Measurements from ENCODE around the gene BUB1.
"Not testable (repeated sequence)": the region's sequence is repeated elsewhere in the genome, so short reads cannot be mapped to it uniquely, and the experiment has no call there.

Gene BUB1

DNA sequence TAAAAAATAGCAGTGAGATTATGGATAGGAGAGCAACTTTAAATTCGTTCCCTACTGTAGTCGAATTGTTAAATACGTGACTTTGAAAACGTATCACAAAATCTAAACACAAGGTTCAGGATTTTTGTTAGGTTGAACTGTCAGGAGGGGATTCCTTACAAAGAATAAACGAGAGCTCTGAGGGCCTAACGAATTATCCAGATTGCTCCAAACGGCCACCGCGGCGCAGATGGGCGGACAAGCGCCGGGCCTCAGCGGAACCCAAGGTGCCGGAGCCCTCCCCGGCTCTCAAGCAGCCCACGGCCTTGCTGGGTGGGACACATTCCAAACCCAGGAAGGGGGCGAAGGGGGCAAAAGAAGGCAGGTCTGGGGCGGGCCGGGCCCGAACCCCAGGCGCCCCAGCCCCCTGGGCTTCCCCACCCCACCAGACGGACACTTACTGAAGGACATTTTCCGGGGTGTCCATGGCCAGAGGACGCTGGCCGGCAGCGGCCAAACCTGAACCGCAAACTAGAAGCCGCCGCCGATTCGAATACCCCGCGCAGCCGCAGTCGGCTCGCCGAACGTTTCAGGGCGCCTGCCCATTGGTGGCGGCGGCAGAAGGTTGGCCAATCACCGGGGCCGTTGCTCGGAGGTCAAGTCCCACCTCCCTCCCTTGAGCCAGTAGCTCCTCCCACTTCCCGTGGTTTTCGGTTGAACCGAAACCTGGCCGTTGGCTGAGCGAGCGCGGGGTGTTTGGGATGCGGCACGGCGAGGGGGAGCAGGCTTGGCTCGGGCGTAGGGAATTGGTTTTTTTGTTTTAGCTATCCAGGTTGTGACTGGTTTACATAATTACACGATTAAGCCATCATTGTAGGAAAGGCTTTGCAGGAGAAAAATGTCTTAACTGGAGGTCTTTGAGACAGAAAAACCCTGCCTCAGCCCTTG lies at the start of gene BUB1:
TSS of gene BUB1 (minus strand) at position 534 of the 927 bp plus-strand sequence. CDS start at position 466, 68 bp downstream.
- FAIRE-seq (peak; percentile 91), DNase-seq (ENCODE audit: insufficient read length, low spot score) (peak; percentile 97)

DNA sequence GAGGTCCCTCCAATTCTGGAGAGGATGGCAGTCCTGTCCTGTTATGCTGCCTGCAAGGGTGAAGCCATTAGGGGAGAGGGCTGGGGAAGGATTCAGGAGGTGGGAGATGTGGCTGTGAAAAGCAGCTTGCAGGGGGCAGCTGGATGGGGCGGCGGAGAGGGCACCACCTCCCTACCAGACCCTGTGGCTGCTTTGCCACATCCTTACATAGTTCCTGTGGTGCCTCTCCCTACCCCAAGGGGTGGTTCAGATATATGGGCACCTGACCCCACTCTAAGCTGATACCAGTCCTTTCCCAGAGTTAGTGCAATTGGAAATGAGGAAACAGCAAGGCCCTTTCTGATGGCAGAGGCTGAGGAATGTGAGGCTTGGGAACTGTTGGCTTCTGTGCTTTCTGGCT lies 48.4 kb upstream of the BUB1 start:
- no peak for DNase-seq (ENCODE audit: insufficient read length, low spot score)
- FAIRE-seq = no peak

DNA sequence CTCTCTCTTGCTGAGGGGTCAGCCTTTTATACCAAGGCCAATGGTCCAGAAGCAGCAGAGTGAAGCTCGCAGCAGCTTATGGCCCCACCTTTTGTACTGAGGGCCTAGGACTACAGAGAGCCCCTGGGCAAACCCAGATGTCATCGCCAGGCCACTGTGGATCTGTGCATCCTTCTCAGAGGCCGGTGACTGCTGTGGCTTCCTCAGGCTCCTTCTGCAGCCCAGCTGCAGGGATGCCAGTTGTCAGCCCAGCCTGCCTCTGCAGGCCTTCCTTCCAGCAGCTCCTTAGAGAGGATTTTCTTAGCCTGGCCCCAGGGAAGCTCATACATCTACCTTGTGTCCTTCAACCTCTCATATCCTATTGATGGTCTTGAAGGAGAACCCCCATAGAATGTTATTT lies 48.0 kb upstream of the BUB1 start:
- DNase-seq (ENCODE audit: insufficient read length, low spot score) (no peak), FAIRE-seq (no peak)

DNA sequence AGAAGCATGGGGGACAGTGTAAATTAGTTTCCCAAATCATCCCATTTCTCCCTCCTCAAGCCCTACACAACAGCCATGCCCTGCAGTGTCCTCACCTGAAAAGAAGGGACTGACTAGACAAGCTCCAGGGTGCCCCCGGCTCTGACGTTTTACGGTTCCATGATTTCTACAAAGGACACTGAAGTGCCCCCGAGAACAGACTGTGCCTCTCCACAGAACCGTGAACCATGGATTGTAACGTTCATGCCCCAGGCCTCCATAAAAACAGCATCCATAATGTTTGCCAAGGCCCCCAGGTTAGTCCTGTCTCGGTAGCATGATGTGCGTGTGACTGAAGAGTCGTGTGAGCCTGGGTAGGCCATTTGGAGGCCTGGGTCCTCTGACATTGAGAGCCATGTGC lies 47.5 kb upstream of the BUB1 start:
- DNase-seq (ENCODE audit: insufficient read length, low spot score) = no peak
- FAIRE-seq = no peak

DNA sequence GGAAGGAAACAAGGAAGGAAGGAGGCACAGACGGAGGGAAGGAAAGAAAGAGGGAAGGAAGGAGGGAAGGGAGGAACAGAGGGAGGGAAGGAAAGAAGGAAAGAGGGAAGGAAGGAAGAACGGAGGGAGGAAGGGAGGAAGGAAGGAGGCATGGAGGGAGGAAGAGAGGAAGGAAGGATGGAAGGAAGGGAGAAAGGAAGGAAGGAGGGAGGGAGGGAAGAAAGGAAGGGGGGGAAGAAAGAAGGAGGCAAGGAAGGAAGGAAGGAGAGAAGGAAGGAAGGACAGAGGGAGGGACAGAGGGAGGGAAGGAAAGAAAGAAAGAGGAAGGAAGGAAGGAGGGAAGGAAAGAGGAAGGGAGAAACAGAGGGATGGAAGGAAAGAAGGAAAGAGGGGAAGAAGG lies 47.0 kb upstream of the BUB1 start:
- no peak for FAIRE-seq

DNA sequence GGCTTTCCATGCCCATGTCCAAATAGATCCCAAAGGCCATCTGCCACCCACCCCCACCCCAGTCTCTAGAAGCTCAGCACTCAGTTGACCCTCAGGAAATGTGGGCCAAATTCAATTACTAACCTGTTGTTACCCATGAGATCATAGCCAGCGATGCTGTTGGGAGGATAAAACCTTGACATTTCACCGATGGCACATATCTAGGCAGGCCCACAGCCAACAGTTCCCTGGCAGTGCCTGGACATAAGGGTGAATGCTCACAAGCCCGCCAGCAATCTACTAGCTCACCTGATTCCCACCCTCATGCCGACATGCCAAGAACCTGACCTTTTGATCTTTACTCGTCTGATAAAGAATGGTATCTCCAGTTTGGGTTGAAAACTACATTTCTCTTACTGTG lies 42.7 kb upstream of the BUB1 start:
- no peak for FAIRE-seq
- DNase-seq (ENCODE audit: insufficient read length, low spot score) = no peak

More for the DNA sequence above, 47.0 kb upstream of the BUB1 start:
- DNase-seq (ENCODE audit: insufficient read length, low spot score) = no peak

DNA sequence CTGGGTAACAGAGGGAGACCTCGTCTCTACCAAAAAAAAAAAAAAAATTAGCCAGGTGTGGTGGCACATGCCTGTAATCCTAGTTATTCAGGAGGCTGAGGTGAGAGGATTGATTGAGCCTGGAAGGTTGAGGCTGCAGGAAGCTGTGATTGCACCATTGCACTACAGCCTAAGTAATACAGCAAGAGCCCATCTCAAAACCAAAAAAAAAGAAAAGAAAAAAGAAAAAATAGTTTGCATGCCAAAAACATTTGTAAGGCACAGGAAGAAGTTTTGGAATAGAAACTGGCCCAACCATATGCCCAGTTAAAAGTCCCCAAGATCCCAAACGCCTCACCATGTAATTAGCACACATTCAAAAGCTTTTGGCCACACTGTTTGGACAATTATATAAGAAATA lies 41.1 kb upstream of the BUB1 start:
- no peak for FAIRE-seq
- no peak for DNase-seq (ENCODE audit: insufficient read length, low spot score)

DNA sequence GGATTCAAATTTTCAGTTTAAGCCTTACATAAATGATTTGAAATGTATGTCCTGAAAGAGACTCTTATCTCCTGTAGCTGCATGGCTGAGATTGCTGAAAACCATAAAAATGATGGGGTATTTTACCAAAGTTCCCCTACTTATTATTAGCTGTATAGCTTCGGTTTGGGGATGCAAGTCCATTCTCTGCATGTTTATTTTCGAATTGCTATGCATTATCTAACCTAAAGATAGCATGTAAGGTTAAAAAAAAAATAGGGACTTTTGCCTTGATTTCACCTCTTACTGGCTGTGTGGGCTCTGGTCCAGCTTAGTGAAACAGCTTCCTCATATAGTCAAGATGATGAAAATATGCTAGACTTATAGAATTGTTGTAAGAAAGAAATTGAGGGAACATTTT lies 40.5 kb upstream of the BUB1 start:
- no peak for FAIRE-seq
- no peak for DNase-seq (ENCODE audit: insufficient read length, low spot score)

DNA sequence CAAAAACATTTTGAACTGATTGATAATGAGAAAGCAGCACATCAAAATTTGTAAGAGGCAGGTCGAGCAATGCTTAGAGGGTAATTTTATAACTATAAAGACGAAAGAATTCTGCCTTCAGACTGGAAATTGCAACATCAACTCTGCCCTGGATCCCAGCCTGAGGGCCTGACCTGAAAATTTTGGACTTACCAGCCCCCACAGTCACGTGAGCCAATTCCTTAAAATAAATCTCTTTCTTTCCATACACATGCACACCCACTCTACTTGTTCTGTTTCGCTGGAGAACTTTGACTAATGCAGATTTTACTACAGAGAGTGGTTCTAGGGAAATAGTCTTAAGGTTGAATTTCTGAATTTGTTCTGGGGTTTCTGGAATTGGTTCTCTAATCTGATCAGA lies 39.9 kb upstream of the BUB1 start:
- no peak for FAIRE-seq
- DNase-seq (ENCODE audit: insufficient read length, low spot score) = no peak

DNA sequence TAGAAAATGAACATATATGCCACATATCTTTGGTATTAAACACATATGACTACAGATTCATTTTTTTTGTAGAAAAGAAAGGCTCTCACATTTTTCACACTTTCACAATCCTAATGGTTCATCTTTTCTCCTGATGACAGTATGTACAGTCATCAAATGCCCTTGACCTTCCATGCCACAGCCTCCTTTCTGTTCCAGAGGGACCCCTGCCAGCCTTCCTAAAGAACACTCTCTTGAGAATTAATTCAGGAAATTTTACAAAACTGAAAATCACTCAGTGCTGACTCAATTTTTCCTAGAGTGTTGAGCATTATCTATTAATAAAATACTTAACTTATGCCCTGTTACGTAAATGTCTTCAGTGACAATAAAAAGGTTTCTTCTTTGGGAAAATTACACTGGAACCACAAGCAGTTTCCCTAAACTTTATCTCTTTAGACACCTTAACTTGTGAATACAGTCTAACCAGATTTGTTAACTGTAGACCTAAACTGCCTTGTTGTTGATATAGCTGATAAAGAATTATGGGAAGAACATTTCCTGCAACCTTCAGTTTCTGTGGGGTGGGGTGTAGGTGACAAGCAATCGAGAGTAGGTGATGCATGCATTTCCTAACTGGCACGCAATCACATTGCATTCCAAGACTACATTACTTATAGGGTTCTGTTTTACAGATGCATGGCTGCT lies 39.2 kb upstream of the BUB1 start:
- no peak for FAIRE-seq

DNA sequence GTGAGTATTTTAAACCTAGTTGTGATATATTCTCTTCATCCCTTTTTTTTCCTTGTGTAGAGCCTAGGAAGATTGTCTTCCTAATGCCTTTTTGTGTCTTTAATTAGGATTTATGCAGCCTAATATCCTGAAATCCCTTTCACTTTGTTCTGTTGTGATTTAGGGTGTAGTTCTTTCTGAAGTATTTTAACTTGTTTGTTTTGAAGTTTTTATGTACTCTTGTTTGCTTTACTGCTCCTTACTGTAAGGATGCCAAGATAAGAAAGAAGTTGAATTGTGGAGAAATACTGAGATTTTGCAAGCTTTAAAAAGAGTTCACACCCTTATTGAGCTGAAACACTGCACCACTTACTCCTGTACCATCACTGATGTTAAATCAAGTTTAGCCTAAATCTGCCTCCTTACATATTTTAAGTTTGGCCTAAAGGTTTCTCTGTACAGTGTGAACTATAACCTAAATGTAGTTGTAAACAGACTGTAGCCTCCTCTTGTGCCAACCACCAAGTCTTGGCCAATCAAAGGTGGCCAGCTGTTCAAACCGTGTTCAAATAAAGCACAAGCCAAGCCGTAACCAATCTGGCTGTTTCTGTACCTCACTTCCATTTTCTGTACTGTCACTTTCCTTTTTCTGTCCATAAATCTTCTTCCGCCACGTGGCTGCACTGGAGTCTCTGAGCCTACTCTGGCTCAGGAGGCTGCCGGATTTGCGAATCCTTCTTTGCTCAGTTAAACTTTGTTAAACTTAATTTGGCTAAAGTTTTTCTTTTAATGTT lies 36.8 kb upstream of the BUB1 start:
- no peak for DNase-seq (ENCODE audit: insufficient read length, low spot score)
- FAIRE-seq = no peak

More for the DNA sequence above, 39.2 kb upstream of the BUB1 start:
- no peak for DNase-seq (ENCODE audit: insufficient read length, low spot score)

DNA sequence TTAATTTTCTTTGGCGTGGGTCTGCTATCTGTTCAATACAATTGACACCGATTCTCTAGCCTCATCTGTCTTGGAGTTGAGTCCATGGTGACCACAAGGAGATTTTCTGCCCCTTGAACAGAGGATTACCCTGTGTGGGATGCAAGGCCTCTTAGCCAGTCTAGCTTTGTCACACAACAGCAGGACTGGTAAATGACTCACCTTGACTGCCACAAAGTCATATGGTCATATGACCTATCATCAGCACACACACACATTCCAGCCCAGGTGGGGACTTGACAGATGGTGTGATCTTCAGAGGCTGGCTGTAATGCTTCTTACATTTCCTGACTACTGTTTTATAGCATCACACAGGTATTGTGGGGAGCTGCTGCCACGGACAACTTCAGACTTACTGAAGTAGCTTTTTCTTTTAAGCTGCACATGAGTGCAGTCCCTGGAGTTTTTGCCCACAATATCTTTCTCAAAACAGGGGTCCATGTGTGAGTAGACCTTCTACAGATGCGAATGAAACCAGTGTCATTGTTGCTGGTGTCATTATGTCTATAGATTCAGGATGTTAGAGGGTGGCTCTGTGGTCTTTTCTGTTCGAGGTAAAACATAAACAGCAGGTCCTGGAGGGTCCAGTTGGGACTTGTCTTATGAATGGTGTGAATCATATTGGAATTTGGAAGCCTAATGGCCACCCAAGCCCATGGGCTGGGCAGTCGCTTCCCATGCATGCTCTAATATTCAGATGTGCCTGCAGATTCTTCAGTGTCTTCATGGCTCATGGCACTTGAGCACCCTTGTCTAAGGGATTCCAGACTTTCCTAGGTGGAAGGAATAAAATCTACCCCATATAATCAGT lies 35.9 kb upstream of the BUB1 start:
- DNase-seq (ENCODE audit: insufficient read length, low spot score) (no peak), FAIRE-seq (no peak)

DNA sequence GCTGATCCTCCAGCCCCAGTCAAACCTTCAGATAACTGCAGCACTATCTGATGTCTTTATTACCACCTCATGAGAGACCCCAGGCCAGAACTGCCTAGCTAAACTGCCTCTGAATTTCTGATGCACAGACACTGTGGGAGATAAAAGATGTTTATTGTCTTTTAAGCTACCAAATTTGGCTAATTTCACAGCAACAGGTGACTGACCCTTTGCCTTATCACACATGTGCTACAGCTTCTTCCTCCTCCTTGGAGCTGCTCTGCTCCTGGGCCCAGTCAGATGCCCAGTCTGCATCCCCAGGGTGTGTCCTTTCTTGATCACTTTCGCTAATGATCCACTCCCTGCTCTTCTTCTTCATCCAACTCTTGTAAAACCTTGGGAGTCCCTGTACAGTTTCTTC lies 34.9 kb upstream of the BUB1 start:
- no peak for FAIRE-seq
- no peak for DNase-seq (ENCODE audit: insufficient read length, low spot score)

DNA sequence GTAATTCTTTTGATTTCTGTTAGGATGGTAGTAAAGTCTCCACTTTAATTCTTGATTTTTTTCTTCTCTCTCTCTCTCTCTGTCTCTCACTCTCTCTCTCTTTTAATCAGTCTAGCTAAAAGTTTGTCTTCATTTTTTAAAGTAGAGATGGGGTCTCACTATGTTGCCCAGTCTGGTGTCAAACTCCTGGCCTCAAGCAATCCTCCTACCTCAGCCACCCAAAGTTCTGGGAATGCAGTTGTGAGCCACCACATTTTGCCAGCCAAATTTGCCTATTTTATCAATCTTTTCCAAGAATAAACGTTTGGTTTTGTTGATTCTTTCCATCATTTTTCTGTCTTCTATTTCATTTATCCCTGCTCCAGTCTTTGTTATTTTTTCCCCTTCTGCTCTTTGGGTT lies 30.6 kb upstream of the BUB1 start:
- DNase-seq (ENCODE audit: insufficient read length, low spot score) (no peak), FAIRE-seq (no peak)

DNA sequence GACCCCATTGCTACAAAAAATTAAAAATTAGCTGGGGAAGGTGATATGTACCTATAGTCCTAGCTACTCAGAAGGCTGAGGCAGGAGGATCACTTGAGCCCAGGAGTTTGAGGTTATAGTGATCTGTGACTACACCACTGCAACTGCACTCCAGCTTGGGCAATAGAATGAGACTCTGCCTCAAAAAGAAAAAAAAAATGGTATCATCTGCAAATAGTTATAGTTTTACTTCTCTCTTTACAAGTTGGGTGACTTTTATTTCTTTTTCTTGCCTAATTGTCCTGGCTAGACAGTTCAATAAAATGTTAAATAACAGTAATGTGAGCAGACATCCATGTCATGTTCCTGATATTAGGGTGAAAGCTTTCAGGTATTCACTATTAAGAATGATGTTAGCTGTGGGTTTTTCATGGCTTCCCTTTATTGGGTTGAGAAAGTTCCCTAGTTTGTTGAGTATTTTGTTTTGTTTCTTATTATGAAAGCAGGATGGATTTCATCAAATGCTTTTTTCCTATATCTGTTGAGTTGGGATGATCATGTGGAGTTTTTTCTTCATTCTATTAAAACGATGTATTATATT lies 29.6 kb upstream of the BUB1 start:
- no peak for DNase-seq (ENCODE audit: insufficient read length, low spot score)
- no peak for FAIRE-seq

DNA sequence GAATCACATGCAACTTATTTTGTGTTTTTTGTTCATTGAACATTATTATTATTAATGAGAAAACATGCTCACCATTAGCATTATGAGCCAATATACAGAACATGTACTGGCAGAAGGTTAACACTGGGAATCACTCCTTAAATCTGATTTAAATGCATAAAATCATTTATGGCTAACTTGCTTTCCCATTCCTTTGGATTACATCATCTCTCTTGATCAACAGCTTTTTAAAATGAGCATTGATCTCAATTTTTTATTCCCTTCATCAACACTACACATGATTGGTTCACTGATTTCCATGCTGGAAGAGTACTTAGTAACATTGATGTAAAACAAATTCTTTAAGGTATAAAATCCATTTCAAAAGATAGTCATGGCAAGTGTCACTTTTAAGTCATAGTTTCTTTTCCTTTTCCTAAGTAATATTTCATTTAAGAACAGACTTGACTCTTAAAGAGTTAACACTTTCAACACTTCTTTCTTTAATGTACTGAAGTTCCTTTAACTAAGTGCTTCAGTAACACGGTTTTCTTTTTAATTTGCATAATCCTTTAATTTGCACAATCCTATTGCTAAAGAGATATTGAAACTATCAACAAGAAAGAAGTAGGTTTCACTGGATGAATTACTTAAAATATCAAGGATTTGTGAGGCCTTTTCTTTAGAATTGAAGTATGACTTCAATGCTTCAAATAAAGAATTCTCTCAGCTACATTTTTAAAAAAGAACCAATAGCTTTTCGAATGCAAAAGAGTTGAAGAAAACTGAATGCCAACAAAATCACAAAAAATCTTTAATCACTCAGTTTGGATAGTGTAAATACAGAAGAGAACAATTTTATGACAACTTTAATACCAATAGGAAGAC lies 24.9 kb upstream of the BUB1 start:
- FAIRE-seq (no peak), DNase-seq (ENCODE audit: insufficient read length, low spot score) (no peak)

DNA sequence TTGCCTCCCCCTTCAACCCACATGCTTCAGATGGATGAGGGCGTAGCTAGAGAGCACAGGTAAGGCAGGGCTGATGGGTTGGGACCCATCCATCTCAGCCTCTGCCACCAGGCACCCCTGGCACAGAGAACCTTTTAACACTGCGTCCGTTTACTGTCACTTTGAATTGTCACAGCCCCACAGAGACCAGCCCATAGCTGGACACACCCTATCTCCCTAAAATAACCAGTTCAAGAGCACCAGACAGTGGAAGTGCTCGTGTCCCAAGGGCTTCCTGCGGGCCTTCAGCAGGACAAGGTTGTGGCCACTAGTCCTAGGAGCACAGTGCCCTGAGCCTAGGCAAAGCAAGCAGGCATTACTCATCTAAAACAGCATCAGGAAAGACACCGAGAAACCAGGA lies 20.4 kb upstream of the BUB1 start:
- not testable (repeated sequence) for FAIRE-seq; DNase-seq (ENCODE audit: insufficient read length, low spot score)

DNA sequence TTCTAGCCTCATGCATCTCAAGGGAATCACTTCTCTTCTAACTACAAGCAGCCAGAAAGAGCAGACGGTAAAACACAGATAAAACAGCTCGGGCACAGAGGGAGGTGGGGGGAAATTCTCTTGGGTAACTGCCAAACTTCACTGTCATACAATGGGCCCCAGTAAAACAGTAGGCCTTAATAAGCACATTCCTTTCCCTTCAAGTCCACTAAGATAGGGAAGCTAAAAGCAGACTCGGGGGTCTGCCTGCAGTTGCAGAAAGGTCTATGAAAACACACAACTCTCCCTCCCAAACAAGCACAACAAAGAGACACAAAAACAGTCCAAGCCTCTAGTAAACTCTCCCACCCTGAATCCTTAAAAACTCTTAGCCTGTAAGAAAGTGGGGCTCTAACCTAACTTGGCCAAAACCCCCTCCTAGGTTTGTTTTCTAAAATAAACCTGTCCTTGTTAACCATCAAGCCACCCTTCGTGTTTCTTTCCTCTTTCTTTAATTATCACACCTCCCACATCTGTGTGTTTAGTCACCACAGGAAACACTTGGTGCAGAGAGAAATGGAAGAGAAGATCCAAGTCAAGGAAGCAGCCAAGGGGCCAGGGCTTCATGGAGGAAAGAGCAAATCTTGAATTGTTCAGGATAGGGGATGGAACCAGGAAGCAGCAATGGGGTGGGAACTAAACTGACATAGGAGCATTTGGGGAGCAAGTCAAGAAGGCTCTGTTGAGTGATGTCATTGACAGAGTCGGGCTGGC lies 17.5 kb upstream of the BUB1 start:
- DNase-seq (ENCODE audit: insufficient read length, low spot score); FAIRE-seq: not testable (repeated sequence)
